Adrenal gland (tissue), 12 donors: ENCODE results near the gene SEMA3F. TPM values are rescaled to one million over a fixed set of nuclear protein-coding genes. Genes with fewer than 3 reads are reported as not detected.

Experiments used
- DNase-seq, 7 donors: peaks; one replicate each; pipeline ENCODE4 v3.0.0-alpha.2; 2019 to 2020
- H3K27ac ChIP-seq, 5 donors: fragments of 200-600 bp; sonication (generic) in 4 of 5; 1 replicate in 3 of 5; 2 replicates in 2 of 5; pipeline versions ENCODE4 v1.5.1 to v1.8.0; 2016 to 2020; ENCODE audit warnings: mild to moderate bottlenecking in 1 of 5
- H3K27me3 ChIP-seq: fragments of 200-600 bp; 2 replicates; pipeline ENCODE4 v1.8.0; 2021
- H3K36me3 ChIP-seq, 2 donors: fragments of 200-600 bp; replicated peaks in 1 of 2; 1 replicate in 1 of 2; 2 replicates in 1 of 2; pipeline versions ENCODE4 v1.5.1 to v1.8.0; 2018 to 2022
- H3K4me1 ChIP-seq, 2 donors: fragments of 200-600 bp; replicated peaks in 1 of 2; 1 replicate in 1 of 2; 2 replicates in 1 of 2; pipeline versions ENCODE4 v1.5.1 to v1.8.0; 2018 to 2021
- H3K4me3 ChIP-seq, 4 donors: fragments of 200-600 bp; sonication (generic) in 3 of 4; one replicate each; pipeline ENCODE4 v1.5.1; 2016 to 2018
- H3K9me3 ChIP-seq, 3 donors: fragments of 200-600 bp; sonication (generic) in 1 of 3; replicated peaks in 1 of 3; 1 replicate in 2 of 3; 2 replicates in 1 of 3; pipeline versions ENCODE4 v1.5.1 to v1.8.0; 2016 to 2021
- CTCF ChIP-seq, 6 experiments: fragments of 450-650 bp in 4 of 6; fragments of 200-600 bp in 2 of 6; sonication (generic) in 1 of 6; IDR thresholded peaks; 1 replicate in 5 of 6; 2 replicates in 1 of 6; pipeline versions ENCODE4 v1.5.1 to v1.8.0; 2016 to 2021; ENCODE audit warnings: antibody characterized with exemption in 6 of 6, mild to moderate bottlenecking in 2 of 6, moderate library complexity in 1 of 6
- POLR2A ChIP-seq, 2 donors: fragments of 450-650 bp; IDR thresholded peaks; one replicate each; pipeline ENCODE4 v1.6.1; 2017; ENCODE audit warnings: antibody characterized with exemption in 2 of 2, mild to moderate bottlenecking in 2 of 2, moderate library complexity in 1 of 2
- WGBS, 4 donors: extraction: QIAGEN DNeasy Blood & Tissue Kit in 2 of 4; methylation state at CpG; one replicate each; pipeline versions ENCODE4 v1.1.5 to v1.1.7; 2013 to 2017; 5-methylcytosine and 5-hydroxymethylcytosine counted together
- intact Hi-C, 2 donors: fragments of 100-400 bp; cut with DNase I; formaldehyde crosslinking; loops; one replicate each; pipeline versions ENCODE4 v1.14.1 to v1.15.0; 2022 to 2023
- polyA plus RNA-seq, 3 donors: library from polyadenylated mRNA; stranded (reverse); fragments of 200-250 nt in 2 of 3; fragments of 350-450 nt in 1 of 3; fragmentation: Illumina TruSeq in 1 of 3; extraction: RNeasy Lipid Tissue Mini Kit (QIAGEN cat#74804) in 1 of 3; gene quantifications; one replicate each; pipeline ENCODE4 v1.2.3, GENCODE V29; 2013 to 2014
- total RNA-seq, 9 donors: library from RNA; depleted of rRNA in 4 of 9; stranded (reverse); fragments of >200 nt in 4 of 9; fragments of 120-200 nt in 1 of 9; fragmentation: NEBNext Ultra II Directional in 1 of 9; extraction: Animal tissue kit (Norgen Biotek cat#: 25700) in 1 of 9; gene quantifications; one replicate each; pipeline versions ENCODE4 v1.1.0 to v1.2.4, GENCODE V29; 2013 to 2023
- donor health status: healthy with polysubstance abuse.
- donor health status: Bipolar disorder and iron deficiency.
- donor health status: DM: yes; HTN: yes; CAD: no.
- donor health status: DM: no; HTN: no; CAD: no.
- donor health status: DM: no; HTN: no; CAD: no.
- donor health status: DM: yes; HTN: yes; CAD: no.

SEMA3F gene
- total and polyA plus RNA-seq, 12 donors = 1.6 to 21.1 (median 13.6) TPM

GRCh38 chr3:50164984-50165909, 10.1 kb downstream of the SEMA3F start:
- H3K9me3 ChIP-seq = no peaks in the 10 kb centered on the region
- H3K4me1 ChIP-seq = peaks cover 14 to 19% of the 10 kb centered on the region in 2 donors
- H3K36me3 ChIP-seq = no peaks in the 10 kb centered on the region
- no peak for DNase-seq
- intact Hi-C loops = no loop called here
- peak overlapping the region in 2 of 5 donors; percentile 44 to 67 for H3K27ac ChIP-seq
- TF ChIP-seq POLR2A (IDR thresholded peaks at IDR 0.05) (no peak), CTCF (IDR thresholded peaks at IDR 0.05) (no peak)
- H3K4me3 ChIP-seq = no peak overlapping the region
- WGBS, 4 donors = 53 to 71% (median 62%) methylated on average over 5 to 7 of the region's 7 CpGs
- H3K27me3 ChIP-seq = no peaks in the 10 kb centered on the region

GRCh38 chr3:50165910-50166538, 10.9 kb downstream of the SEMA3F start:
- Histone ChIP-seq H3K4me1 (peaks cover 14 to 19% of the 10 kb centered on the region in 2 donors), H3K27me3 (no peaks in the 10 kb centered on the region), H3K9me3 (no peaks in the 10 kb centered on the region), H3K27ac (peak overlapping the region in 2 of 5 donors; percentile 56 to 67), H3K36me3 (no peaks in the 10 kb centered on the region), H3K4me3 (no peak overlapping the region)
- no peak for DNase-seq
- 37 to 62% (median 51%) methylated on average over 11 to 15 of the region's 15 CpGs for WGBS, 4 donors
- intact Hi-C loops = no loop called here
- TF ChIP-seq POLR2A (IDR thresholded peaks at IDR 0.05) (no peak), CTCF (IDR thresholded peaks at IDR 0.05) (no peak)

GRCh38 chr3:50166620-50167019, 11.5 kb downstream of the SEMA3F start:
- H3K4me3 ChIP-seq = no peak overlapping the region

More at GRCh38 chr3:50166620-50167019, 11.5 kb downstream of the SEMA3F start:
- no peaks in the 10 kb centered on the region for H3K27me3 ChIP-seq
- 52 to 74% (median 71%) methylated on average over 5 to 6 of the region's 6 CpGs for WGBS, 4 donors
- H3K27ac ChIP-seq = peak overlapping the region in 2 of 5 donors; percentile 56 to 67
- TF ChIP-seq CTCF (IDR thresholded peaks at IDR 0.05) = no peak
- TF ChIP-seq POLR2A (IDR thresholded peaks at IDR 0.05) = no peak
- peaks cover 14 to 19% of the 10 kb centered on the region in 2 donors for H3K4me1 ChIP-seq
- H3K36me3 ChIP-seq = no peaks in the 10 kb centered on the region
- intact Hi-C loops = no loop called here
- DNase-seq = no peak
- no peaks in the 10 kb centered on the region for H3K9me3 ChIP-seq
